PFSK-1 (cell line): Measurements from ENCODE around the gene NAALADL2.

Experiments used
- POLR2AphosphoS5 ChIP-seq: IDR thresholded peaks from 2 replicates; pipeline ENCODE4 v1.6.1; 2012; ENCODE audit warnings: low read depth, mild to moderate bottlenecking, control low read depth, low read length, moderate library complexity
- REST ChIP-seq, 2 experiments: IDR thresholded peaks; 2 replicates each; pipeline versions ENCODE4 v1.6.1 to v1.8.0; 2011 to 2012; ENCODE audit warnings: low read depth in 2 of 2, low read length in 2 of 2, control low read depth in 1 of 2, inconsistent platforms in 1 of 2, mild to moderate bottlenecking in 1 of 2, moderate library complexity in 1 of 2; ENCODE audit not compliant: insufficient read depth in 1 of 2
- SIN3A ChIP-seq: IDR thresholded peaks from 2 replicates; pipeline ENCODE4 v1.6.1; 2012; ENCODE audit warnings: mild to moderate bottlenecking, low read length, moderate library complexity, borderline replicate concordance; ENCODE audit not compliant: insufficient read depth
- TAF1 ChIP-seq: IDR thresholded peaks from 2 replicates; pipeline ENCODE4 v1.6.1; 2012; ENCODE audit warnings: low read length, control low read depth, borderline replicate concordance; ENCODE audit not compliant: insufficient read depth

- TF ChIP-seq REST (IDR thresholded peaks at IDR 0.05; ENCODE audit: insufficient read depth in 1 of 2, low read depth in 2 of 2, low read length in 2 of 2) (no peak), TAF1 (no peak), SIN3A (no peak), POLR2AphosphoS5 (no peak)
Measured at GRCh38 chr3:175384569-175384968, 525.4 kb downstream of the NAALADL2 start.
